Measurements from ENCODE around the gene SLC23A3. TPM values are rescaled to one million over a fixed set of nuclear protein-coding genes. Genes with fewer than 3 reads are reported as not detected.

The SLC23A3 gene
- total RNA-seq, 1 experiment from 2014 or later = 7.1 TPM

DNA sequence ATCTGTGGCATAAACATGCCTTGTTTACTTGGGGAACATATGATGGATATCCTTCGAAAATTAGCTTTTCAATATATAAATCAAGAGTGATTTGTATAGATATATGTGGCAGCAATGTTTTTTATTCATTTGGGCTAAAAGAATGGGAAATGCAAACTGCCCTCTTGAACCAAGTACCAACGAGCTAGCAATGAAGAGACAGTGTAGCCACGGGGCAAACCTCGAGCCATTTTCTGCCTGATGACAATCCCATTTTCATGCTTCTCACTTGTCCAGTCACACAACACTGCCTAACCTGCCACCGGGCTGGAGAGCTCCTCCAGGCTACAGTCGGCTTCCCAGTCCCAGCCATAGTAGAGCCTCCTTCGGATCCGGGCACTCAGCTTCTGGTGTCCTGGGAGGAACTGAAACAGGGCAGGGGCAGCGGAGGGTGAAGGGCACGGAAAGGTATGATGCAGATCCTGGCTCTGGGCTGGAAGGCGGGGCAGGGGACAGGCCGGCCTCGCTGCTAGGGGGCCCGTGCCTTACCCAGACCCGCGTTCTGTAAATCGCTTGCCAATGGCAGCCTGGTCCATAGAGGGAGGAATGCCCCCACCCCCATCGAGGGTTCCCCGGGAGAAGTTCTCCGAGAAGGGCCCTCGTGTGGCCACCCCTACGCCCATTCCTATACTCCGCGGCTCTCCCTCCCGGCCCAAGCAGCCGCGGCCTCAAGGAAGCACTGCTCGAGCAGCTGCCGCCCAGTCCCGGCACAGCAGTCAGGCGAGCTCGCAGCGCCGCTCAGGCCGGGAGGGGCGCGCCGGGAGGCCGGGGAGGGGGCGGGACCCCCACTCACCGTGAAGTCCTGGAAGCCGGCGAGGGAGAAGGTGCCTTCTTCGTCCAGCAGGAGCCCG lies 6.3 kb upstream of the SLC23A3 start:
- BruUV-seq (replicated peaks) = no TSS peak
- H2AFZ ChIP-seq = peak overlapping the region; percentile 91
- no peaks in the 10 kb centered on the region; the same call in 1 of the 2 replicates for H4K20me1 ChIP-seq (ENCODE audit: insufficient read depth)
- peak overlapping the region; percentile 83 for H3K4me2 ChIP-seq
- H3F3A ChIP-seq (ENCODE audit: insufficient read depth, low read depth) = peaks cover 31% of the 10 kb centered on the region
- H3K9me2 ChIP-seq (ENCODE audit: insufficient read depth) = no peaks in the 10 kb centered on the region
- peak overlapping the region; percentile 95 for H3K4me3 ChIP-seq
- ChIA-PET POLR2A (ENCODE audit: unreplicated experiment) (interaction anchor here (0.6 to 1.0 kb wide), 9 partner anchors 30 to 323 kb away, joined by 3 to 9 read pairs (median 4); partner anchors contain the start of genes ANKZF1 and ATG9A), CTCF (interaction anchor here (0.6 to 1.6 kb wide), 5 partner anchors 41 to 516 kb away, joined by 3 to 10 read pairs (median 5); partner anchors contain the start of genes ABCB6, BCS1L and ZNF142)
- H3K4me1 ChIP-seq (replicated peaks; ENCODE audit: insufficient read depth) = peaks cover 19% of the 10 kb centered on the region
- peak in 1 of 2 experiments; percentile 45 for DNase-seq
- peak overlapping the region; percentile 77 for H3K27ac ChIP-seq
- peaks cover 16% of the 10 kb centered on the region; the same call in 1 of the 2 replicates for H3K36me3 ChIP-seq (ENCODE audit: low read depth)
- H3K27me3 ChIP-seq (ENCODE audit: insufficient read depth, low read depth) = no peaks in the 10 kb centered on the region
- H3K79me2 ChIP-seq (ENCODE audit: low read depth) = peaks cover 39% of the 10 kb centered on the region
- intact Hi-C loops (cut with micrococcal nuclease; ENCODE audit: unreplicated experiment) = loop anchor here (1.0 to 5.0 kb wide), 6 partner anchors 31 to 213 kb away; partner anchors contain the start of gene ZFAND2B
- H3K9me3 ChIP-seq (ENCODE audit: insufficient read depth, low read depth) = no peaks in the 10 kb centered on the region
- TF ChIP-seq, protein P1, sequence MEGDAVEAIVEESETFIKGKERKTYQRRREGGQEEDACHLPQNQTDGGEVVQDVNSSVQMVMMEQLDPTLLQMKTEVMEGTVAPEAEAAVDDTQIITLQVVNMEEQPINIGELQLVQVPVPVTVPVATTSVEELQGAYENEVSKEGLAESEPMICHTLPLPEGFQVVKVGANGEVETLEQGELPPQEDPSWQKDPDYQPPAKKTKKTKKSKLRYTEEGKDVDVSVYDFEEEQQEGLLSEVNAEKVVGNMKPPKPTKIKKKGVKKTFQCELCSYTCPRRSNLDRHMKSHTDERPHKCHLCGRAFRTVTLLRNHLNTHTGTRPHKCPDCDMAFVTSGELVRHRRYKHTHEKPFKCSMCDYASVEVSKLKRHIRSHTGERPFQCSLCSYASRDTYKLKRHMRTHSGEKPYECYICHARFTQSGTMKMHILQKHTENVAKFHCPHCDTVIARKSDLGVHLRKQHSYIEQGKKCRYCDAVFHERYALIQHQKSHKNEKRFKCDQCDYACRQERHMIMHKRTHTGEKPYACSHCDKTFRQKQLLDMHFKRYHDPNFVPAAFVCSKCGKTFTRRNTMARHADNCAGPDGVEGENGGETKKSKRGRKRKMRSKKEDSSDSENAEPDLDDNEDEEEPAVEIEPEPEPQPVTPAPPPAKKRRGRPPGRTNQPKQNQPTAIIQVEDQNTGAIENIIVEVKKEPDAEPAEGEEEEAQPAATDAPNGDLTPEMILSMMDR (conservative IDR thresholded peaks at IDR 0.05) = no peak
- TF ChIP-seq EZH2 (IDR thresholded peaks at IDR 0.05; ENCODE audit: low read depth) = no peak

DNA sequence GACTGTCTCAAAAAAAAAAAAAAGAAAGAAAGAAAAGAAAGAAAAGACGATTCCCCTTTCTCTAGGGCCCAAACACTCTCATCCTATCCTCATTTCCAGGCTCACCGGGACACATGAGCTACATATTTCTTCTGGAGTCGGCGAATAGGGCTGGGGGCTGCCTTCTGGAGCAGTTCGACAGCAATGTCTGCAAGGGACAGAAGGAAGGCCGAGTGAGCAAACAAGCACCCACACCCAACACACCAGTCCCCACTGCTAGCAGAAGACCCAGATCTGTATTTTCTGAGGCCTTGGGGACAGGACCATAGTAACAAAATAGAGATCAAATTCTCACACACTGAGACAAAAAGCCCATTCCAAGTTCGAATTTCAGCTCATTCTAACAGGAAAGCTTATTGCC lies 5.7 kb upstream of the SLC23A3 start:
- H3K9me2 ChIP-seq (ENCODE audit: insufficient read depth) = no peaks in the 10 kb centered on the region
- DNase-seq = no peak
- peaks cover 39% of the 10 kb centered on the region for H3K79me2 ChIP-seq (ENCODE audit: low read depth)
- H3F3A ChIP-seq (ENCODE audit: insufficient read depth, low read depth) = peaks cover 35% of the 10 kb centered on the region
- ChIA-PET POLR2A (ENCODE audit: unreplicated experiment) (interaction anchor here (0.6 kb wide), 1 partner anchor 54 kb away, joined by 4 read pairs; no protein-coding TSS in a partner anchor), CTCF (interaction anchor here (0.7 to 1.6 kb wide), 2 partner anchors 104 to 119 kb away, joined by 6 to 10 read pairs; no protein-coding TSS in a partner anchor)
- H3K4me2 ChIP-seq = peak overlapping the region; percentile 83
- no peak overlapping the region; the same call in 1 of the 2 replicates for H2AFZ ChIP-seq
- TF ChIP-seq EZH2 (IDR thresholded peaks at IDR 0.05; ENCODE audit: low read depth) = no peak
- TF ChIP-seq, protein P1 (conservative IDR thresholded peaks at IDR 0.05) = no peak
- H3K4me3 ChIP-seq = peak overlapping the region; percentile 95; the same call in 1 of the 2 replicates
- BruUV-seq (replicated peaks) = TSS peak; percentile 29
- H3K27ac ChIP-seq = peak overlapping the region; percentile 77; the same call in 1 of the 2 replicates
- no peaks in the 10 kb centered on the region; the same call in 1 of the 2 replicates for H4K20me1 ChIP-seq (ENCODE audit: insufficient read depth)
- H3K27me3 ChIP-seq (ENCODE audit: insufficient read depth, low read depth) = no peaks in the 10 kb centered on the region
- H3K36me3 ChIP-seq (ENCODE audit: low read depth) = 0 out of 2 replicates have a peak, but pooled peaks cover 13% of the 10 kb centered on the region
- H3K9me3 ChIP-seq (ENCODE audit: insufficient read depth, low read depth) = no peaks in the 10 kb centered on the region
- H3K4me1 ChIP-seq (replicated peaks; ENCODE audit: insufficient read depth) = peaks cover 19% of the 10 kb centered on the region
- intact Hi-C loops (cut with micrococcal nuclease; ENCODE audit: unreplicated experiment) = loop anchor here (5.0 kb wide), 1 partner anchor 177 kb away; no protein-coding TSS in a partner anchor

DNA sequence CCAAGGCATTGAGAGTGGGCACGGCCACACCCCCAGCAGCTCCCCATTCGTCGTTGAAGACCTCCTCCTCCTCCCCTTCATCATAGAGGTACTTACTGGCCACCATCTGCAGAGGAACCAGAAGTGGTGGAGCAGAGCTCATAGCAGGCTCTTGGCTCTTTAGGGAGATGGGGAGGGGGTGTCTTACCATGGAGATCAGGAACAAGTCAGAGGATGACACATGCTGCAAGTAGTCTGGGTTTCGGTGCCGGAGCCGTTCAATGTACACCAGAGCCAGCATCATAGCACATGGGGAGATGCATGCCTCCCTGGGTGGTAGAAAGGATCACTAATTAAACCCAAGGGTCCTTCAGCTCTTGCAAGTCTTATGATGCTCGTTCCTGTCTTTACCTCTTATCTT lies 5.0 kb upstream of the SLC23A3 start:
- Histone ChIP-seq H3K36me3 (ENCODE audit: low read depth) (0 out of 2 replicates have a peak, but pooled peaks cover 12% of the 10 kb centered on the region), H3K4me3 (no peak overlapping the region), H3F3A (ENCODE audit: insufficient read depth, low read depth) (peaks cover 35% of the 10 kb centered on the region), H3K79me2 (ENCODE audit: low read depth) (peaks cover 34% of the 10 kb centered on the region), H3K9me3 (ENCODE audit: insufficient read depth, low read depth) (no peaks in the 10 kb centered on the region), H3K27me3 (ENCODE audit: insufficient read depth, low read depth) (no peaks in the 10 kb centered on the region), H3K4me1 (replicated peaks; ENCODE audit: insufficient read depth) (peaks cover 19% of the 10 kb centered on the region), H3K27ac (no peak overlapping the region), H3K9me2 (ENCODE audit: insufficient read depth) (no peaks in the 10 kb centered on the region), H3K4me2 (0 out of 2 replicates have a peak overlapping the region, but pooled peaks have one; percentile 83), H4K20me1 (ENCODE audit: insufficient read depth) (no peaks in the 10 kb centered on the region; the same call in 1 of the 2 replicates), H2AFZ (no peak overlapping the region)
- DNase-seq = no peak
- intact Hi-C loops (cut with micrococcal nuclease; ENCODE audit: unreplicated experiment) = loop anchor here (5.0 kb wide), 1 partner anchor 178 kb away; no protein-coding TSS in a partner anchor
- no peak for TF ChIP-seq EZH2 (IDR thresholded peaks at IDR 0.05; ENCODE audit: low read depth)
- TF ChIP-seq, protein P1 (conservative IDR thresholded peaks at IDR 0.05) = no peak
- BruUV-seq (replicated peaks) = no TSS peak
- CTCF ChIA-PET = no interaction called here
- POLR2A ChIA-PET (ENCODE audit: unreplicated experiment) = interaction anchor here (0.7 kb wide), 1 partner anchor 194 kb away, joined by 3 read pairs; no protein-coding TSS in a partner anchor

Measured in PC-9 (cell line).